ENCODE results near the gene CD300LG.

DNA sequence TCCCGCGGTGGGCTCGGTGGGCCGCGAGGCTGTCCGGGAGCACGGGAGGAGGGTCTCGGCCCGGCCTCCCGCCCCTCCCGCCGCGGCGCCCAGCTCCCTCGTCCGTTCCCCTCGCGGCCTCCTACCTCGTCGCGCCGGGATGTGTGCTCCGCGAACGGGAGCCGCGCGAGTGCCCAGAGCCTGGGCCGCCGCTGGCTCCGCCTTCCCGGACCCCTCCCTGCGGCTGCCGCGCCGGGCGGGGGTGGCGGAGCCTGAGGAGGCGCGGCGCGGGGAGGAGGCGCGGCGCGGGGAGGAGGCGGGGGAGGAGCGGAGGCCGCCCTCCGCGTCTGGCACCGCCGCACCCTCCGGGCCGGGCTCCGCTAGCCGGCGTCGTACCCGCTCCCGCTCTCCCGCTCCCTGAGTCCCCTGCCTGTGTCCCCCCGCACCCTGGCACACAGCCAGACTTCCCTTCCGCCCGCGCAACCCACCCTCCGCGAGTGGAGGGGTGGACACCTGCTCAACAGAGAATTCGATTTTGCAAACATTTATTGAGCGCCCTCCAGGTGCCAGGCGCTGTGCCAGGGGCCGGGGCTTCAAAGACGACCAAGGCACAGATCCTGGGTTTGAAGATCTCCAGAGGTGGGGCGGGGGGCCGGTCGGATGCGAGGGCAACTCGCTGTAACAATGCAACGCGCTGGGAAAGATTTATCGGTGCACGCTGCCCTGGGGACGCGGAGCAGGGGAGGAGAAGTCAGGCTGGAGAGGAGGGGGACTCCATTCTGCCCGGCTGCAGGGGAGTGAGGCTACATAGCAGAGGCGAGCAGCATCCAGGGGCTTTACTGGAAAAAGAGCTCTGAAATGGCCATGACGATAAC, 13.8 kb upstream of the CD300LG start, which contains the start of gene MPP3:
- TF ChIP-seq, protein P1, sequence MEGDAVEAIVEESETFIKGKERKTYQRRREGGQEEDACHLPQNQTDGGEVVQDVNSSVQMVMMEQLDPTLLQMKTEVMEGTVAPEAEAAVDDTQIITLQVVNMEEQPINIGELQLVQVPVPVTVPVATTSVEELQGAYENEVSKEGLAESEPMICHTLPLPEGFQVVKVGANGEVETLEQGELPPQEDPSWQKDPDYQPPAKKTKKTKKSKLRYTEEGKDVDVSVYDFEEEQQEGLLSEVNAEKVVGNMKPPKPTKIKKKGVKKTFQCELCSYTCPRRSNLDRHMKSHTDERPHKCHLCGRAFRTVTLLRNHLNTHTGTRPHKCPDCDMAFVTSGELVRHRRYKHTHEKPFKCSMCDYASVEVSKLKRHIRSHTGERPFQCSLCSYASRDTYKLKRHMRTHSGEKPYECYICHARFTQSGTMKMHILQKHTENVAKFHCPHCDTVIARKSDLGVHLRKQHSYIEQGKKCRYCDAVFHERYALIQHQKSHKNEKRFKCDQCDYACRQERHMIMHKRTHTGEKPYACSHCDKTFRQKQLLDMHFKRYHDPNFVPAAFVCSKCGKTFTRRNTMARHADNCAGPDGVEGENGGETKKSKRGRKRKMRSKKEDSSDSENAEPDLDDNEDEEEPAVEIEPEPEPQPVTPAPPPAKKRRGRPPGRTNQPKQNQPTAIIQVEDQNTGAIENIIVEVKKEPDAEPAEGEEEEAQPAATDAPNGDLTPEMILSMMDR (IDR thresholded peaks at IDR 0.05): no peak
- TF ChIP-seq POLR2A (IDR thresholded peaks at IDR 0.05): peak; percentile 55

Data from prostate gland (tissue), 2 donors.